HG03025 (cell line): ENCODE measurements around the gene FPR3.
"Not testable (repeated sequence)": the region's sequence is repeated elsewhere in the genome, so short reads cannot be mapped to it uniquely, and the experiment has no call there.

ENCODE experiments used
- ATAC-seq: cut with Tn5 transposase; IDR thresholded peaks from one replicate; pipeline ENCODE4 v1.9.1; 2021; ENCODE audit warnings: mild to moderate bottlenecking, moderate library complexity; ENCODE audit not compliant: unreplicated experiment, low FRiP score

FPR3 gene

GRCh38 chr19:51794885-51795490 is at the start of gene FPR3:
FPR3 (plus strand) TSS chr19:51795157; CDS start chr19:51823749, 28,592 bp downstream.
- no peak for ATAC-seq

DNA sequence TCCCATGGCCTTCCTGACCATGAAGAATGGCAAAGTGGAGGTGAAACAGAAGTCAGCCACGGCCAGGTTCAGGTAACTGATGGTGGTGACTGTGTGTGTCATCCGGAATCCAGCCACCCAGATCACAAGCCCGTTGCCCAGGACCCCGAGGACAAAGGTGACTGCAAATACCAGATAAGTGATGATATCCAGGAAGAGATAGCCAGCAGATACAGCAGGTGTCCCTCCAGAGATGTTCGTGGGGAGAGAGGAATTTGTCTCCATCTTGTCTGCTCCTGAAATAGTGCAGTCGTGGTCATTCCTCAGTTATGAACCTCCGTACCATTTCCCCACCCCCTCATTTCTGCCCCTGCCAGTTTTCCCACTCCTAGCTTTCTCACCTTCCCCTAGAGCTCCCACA is 48.2 kb upstream of the FPR3 start:
- ATAC-seq: no peak

- ATAC-seq: no peak
These were observed 45.0 kb upstream of the FPR3 start for GRCh38 chr19:51749979-51750378.

- ATAC-seq: no peak
These were observed 44.4 kb upstream of the FPR3 start for GRCh38 chr19:51750400-51751094.

DNA sequence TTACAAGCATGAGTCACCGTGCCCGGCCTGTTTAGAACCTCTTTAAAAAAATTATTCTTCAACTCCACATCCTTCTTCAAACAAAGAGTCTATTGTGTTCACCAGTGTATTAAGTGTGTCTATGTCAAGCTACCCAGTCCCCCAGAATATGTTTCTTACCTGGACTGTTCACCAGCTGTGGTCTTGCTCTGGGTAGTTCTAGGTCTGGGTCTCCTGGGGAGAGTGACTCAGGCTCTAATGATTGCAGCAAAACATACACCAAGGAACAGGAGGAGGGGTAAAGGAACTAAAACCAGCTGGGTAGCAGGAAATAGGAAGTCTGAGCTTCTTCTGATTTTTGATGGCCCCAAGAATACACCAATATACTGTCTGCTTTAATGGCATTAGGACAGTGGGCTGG is 43.3 kb upstream of the FPR3 start, which contains the start of gene FPR1:
Gene FPR1, minus strand, starts transcription at position 224 of the 400 bp plus-strand sequence. CDS start 4,884 bp downstream, outside the sequence.
- ATAC-seq: no peak

DNA sequence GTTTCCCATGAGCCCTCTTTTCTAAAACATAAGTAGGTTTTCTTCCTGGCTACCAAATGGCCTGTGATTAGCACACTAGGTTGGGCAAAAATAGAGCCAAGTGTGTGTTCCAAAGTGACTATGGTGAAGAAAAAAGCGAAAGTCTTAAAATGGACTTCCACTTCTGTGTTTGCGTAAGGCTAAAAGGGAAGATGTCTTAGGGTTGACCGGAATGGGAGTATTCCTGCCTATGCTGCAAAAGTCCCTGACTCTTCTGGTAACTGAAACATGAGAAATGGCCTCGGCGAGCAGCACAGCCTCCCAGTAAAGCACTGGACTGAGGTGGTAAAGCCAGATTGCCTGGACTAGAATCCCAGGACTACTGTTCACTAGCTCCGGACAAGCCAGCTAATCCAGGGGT is 40.8 kb upstream of the FPR3 start:
- ATAC-seq: no peak

DNA sequence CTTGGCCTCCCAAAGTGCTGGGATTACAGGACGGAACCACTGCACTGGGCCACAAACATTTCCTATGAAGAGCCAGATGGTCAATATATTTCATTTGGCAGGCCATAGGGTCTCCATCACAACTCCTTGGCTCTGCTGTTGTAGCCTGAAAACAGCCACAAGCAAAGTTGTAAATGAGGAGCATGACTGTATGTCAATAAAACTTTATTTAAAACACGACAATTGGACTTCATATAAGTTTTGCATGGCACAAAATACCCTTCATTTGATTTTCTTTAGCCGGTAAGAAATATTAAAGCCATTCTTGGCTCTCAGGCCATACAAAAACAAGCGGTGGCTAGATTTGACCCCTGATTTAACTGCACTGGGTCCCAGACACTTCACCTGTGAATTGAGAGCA is 40.2 kb upstream of the FPR3 start:
- ATAC-seq: no peak

DNA sequence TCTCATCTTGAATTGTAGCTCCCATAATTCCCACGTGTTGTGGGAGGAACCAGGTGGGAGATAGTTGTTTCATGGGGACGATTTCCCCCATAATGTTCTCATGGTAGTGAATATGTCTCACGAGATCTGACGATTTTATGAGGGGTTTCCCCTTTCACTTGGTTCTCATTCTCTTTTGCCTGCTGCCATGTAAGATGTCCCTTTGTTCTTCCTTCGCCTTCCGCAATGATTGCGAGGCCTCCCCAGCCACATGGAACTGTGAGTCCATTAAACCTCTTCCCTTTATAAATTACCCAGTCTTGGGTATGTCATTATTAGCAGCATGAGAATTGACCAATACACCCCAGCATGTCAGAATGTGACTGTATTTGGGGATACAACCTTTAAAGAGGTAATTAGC is 39.4 kb upstream of the FPR3 start:
- no peak for ATAC-seq

- no peak for ATAC-seq
These were observed 34.1 kb upstream of the FPR3 start, which contains the start of gene FPR2 for GRCh38 chr19:51760697-51761356. FPR2 (plus strand) TSS chr19:51761180; CDS start chr19:51768659, 7,479 bp downstream.

- no peak for ATAC-seq
These were observed 33.3 kb upstream of the FPR3 start for GRCh38 chr19:51761696-51762095.

DNA sequence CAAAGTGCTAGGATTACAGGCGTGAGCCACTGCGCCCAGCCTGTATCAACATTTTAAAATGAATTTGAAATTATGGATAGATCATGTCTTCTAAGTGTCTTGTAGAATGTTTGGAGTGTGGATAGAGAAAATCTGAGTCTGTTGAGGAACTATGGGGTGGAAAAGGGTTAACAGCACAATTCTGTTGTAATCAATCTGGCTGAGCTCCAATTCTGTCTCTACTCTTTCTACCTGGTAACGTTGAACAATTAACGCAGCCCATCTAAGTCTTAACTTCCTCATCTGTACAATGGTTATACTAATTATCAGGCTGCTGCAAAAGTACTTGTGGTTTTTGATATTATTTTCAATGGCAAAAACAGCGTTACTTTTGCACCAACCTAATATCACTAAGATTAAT is 29.9 kb upstream of the FPR3 start:
- no peak for ATAC-seq

- no peak for ATAC-seq
These were observed 28.5 kb upstream of the FPR3 start for GRCh38 chr19:51766461-51766860.

GRCh38 chr19:51771376-51772130 is 23.4 kb upstream of the FPR3 start:
- no peak for ATAC-seq

DNA sequence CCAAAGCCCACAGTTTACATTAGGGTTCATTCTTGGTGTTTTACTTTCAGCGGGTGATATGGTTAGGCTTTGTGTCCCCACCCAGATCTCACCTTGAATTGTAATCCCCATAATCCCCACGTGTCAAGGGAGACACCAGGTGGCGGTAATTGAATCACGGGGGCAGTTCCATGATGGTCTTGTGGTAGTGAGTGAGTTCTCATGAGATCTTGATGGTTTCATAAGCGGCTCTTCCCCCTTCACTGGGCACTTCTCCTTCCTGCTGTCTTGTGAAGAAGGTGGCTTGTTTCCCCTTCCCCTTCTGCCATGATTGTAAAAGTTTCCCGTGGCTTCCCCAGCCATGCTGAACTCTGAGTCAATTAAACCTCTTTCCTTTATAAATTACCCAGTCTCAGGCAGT is 22.0 kb upstream of the FPR3 start:
- ATAC-seq: no peak

- not testable (repeated sequence) for ATAC-seq
These were observed 18.4 kb upstream of the FPR3 start for GRCh38 chr19:51776561-51776960.

- ATAC-seq: no peak
These were observed 17.1 kb upstream of the FPR3 start for GRCh38 chr19:51777570-51778462.

DNA sequence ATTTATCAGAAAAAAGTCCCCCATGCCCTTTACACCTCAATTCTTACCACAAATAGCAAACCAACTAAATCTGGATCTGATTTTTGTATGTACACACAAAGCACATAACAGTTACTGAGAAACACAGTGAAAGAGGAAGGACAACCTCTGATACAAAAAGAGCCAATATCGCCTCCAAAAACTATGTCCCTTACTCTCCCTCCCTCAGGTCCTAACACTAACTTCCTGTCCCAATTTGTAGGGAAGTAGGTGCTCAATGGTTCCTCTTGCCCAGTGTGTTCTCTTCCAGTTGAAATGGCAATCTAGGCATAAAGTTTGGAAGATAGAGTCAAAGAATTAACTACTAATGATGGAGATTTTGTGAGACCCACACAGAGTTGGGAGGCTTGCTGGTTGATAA is 15.8 kb upstream of the FPR3 start:
- ATAC-seq: no peak

DNA sequence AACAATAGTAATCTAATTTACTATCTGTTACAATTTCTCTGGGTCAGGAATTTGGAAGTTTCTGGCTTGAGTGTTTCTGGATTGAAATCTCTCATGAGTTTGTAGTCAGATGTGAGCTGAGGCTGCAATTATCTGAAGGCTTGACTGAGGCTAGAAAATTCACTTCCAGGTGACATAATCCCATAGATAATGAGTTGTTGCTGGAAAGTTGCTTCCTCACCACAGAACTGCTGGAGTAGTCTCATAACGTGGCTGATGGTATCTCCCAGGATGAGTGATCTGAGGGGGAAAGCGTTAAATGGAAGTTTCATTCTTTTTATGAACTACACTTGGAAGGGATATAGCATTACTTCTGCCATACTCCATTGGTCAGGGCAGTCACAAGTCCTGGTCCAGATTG is 15.3 kb upstream of the FPR3 start:
- ATAC-seq: no peak

DNA sequence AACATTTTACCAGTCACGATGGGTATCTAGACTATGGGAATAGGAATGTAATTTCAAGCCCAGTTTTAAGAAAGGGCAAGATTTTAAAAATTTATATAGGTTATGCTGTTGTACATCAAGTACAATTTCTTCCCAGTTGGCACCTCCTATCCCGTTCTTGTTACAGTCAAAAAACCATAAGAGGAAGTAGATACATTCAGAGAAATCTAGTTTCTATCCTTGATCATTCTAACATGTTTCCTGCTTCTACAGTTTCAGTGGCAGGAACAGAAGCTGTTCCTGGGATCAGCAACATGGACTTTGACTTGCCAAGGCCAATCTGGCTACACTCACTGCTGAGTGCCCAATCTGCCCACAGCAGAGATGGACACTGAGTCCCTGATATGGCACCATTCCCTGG is 14.7 kb upstream of the FPR3 start:
- ATAC-seq: no peak

- ATAC-seq: no peak
These were observed 13.0 kb upstream of the FPR3 start for GRCh38 chr19:51781999-51782398.
